Measurements from ENCODE around the gene SETBP1. TPM values are rescaled to one million over a fixed set of nuclear protein-coding genes. Genes with fewer than 3 reads are reported as not detected.

Gene SETBP1
- total RNA-seq, 1 donor from 2014 or later = 30.1 TPM

- DNase-seq = no peak
Measured at GRCh38 chr18:44731530-44732237, 51.0 kb downstream of the SETBP1 start.

- peak; percentile 55 for DNase-seq
Measured at GRCh38 chr18:44732238-44732563, 51.5 kb downstream of the SETBP1 start.

GRCh38 chr18:44732599-44732998 lies 51.9 kb downstream of the SETBP1 start:
- peak; percentile 62 for DNase-seq

- no peak for DNase-seq
Measured at GRCh38 chr18:44733069-44733753, 52.5 kb downstream of the SETBP1 start.

- DNase-seq = no peak
Measured at GRCh38 chr18:44733754-44734465, 53.2 kb downstream of the SETBP1 start.

GRCh38 chr18:44735096-44735495 lies 54.4 kb downstream of the SETBP1 start:
- DNase-seq = no peak

- DNase-seq = no peak
Measured at GRCh38 chr18:44736664-44737380, 56.1 kb downstream of the SETBP1 start.

- no peak for DNase-seq
Measured at GRCh38 chr18:44737623-44738022, 56.9 kb downstream of the SETBP1 start.

GRCh38 chr18:44740000-44740399 lies 59.3 kb downstream of the SETBP1 start:
- DNase-seq = no peak

- DNase-seq = no peak
Measured at GRCh38 chr18:44741085-44741484, 60.4 kb downstream of the SETBP1 start.

- peak; percentile 91 for DNase-seq
Measured at GRCh38 chr18:44741511-44741910, 60.8 kb downstream of the SETBP1 start.

GRCh38 chr18:44742126-44742525 lies 61.4 kb downstream of the SETBP1 start:
- DNase-seq = no peak

- DNase-seq = peak; percentile 95
Measured at GRCh38 chr18:44742718-44743311, 62.1 kb downstream of the SETBP1 start.

GRCh38 chr18:44743631-44744030 lies 62.9 kb downstream of the SETBP1 start:
- no peak for DNase-seq

- DNase-seq = peak; percentile 65
Measured at GRCh38 chr18:44744161-44745121, 63.8 kb downstream of the SETBP1 start.

- no peak for DNase-seq
Measured at GRCh38 chr18:44747157-44747556, 66.5 kb downstream of the SETBP1 start.

GRCh38 chr18:44748582-44748981 lies 67.9 kb downstream of the SETBP1 start:
- DNase-seq = no peak

- no peak for DNase-seq
Measured at GRCh38 chr18:44750774-44751173, 70.1 kb downstream of the SETBP1 start.

GRCh38 chr18:44754567-44754966 lies 73.9 kb downstream of the SETBP1 start:
- no peak for DNase-seq

GRCh38 chr18:44758861-44759631 lies 78.4 kb downstream of the SETBP1 start:
- DNase-seq = no peak
